PC-3 (cell line): Measurements from ENCODE around the gene SRRM5. TPM values are rescaled to one million over a fixed set of nuclear protein-coding genes. Genes with fewer than 3 reads are reported as not detected.

Source experiments
- ATAC-seq: fragments of 200-7000 bp; cut with Tn5 transposase; 2 replicates; pipeline ENCODE4 v1.9.1; 2020; ENCODE audit warnings: mild to moderate bottlenecking, moderate library complexity
- BruUV-seq: library from RNA; stranded (reverse); fragments of 400-500 nt; replicated peaks from 2 replicates; lab custom pipeline; 2021; lab: Mats Ljungman, UMichigan
- CTCF ChIA-PET: fragments of 300-600 bp; sonication (Branson Sonifier 250); formaldehyde crosslinking; loops from one replicate; lab custom pipeline; 2022; ENCODE audit warnings: antibody characterized with exemption; lab: Charles Lee
- POLR2A ChIA-PET: fragments of 300-600 bp; sonication (Branson Sonifier 250); formaldehyde crosslinking; loops from one replicate; lab custom pipeline; 2022; ENCODE audit warnings: antibody characterized with exemption; ENCODE audit not compliant: unreplicated experiment; lab: Charles Lee
- DNase-seq: peaks from one replicate; pipeline ENCODE4 v3.0.0-alpha.2; 2015
- H2AFZ ChIP-seq: fragments of 300-600 bp; sonication (generic); 2 replicates; pipeline ENCODE4 v1.6.0; 2016; ENCODE audit warnings: antibody characterized with exemption, low read length
- H3F3A ChIP-seq: fragments of 300-600 bp; sonication (generic); one replicate; pipeline ENCODE4 v1.6.0; 2017; ENCODE audit warnings: antibody characterized with exemption, low read length, control low read depth, mild to moderate bottlenecking; ENCODE audit not compliant: unreplicated experiment
- H3K27ac ChIP-seq: fragments of 300-600 bp; sonication (generic); 2 replicates; pipeline ENCODE4 v1.5.1; 2016; ENCODE audit warnings: mild to moderate bottlenecking, low read length
- H3K27me3 ChIP-seq: fragments of 300-600 bp; sonication (generic); 2 replicates; pipeline ENCODE4 v1.6.1; 2016; ENCODE audit warnings: low read length, mixed read lengths
- H3K36me3 ChIP-seq: fragments of 300-600 bp; sonication (generic); 2 replicates; pipeline ENCODE4 v1.6.1; 2016; ENCODE audit warnings: low read depth, mixed run types, low read length, mixed read lengths
- H3K4me1 ChIP-seq: fragments of 300-600 bp; sonication (generic); 2 replicates; pipeline ENCODE4 v1.5.1; 2016; ENCODE audit warnings: low read length; ENCODE audit not compliant: insufficient read depth
- H3K4me2 ChIP-seq: fragments of 300-600 bp; sonication (generic); 2 replicates; pipeline ENCODE4 v1.6.0; 2016; ENCODE audit warnings: low read length
- H3K4me3 ChIP-seq: fragments of 300-600 bp; sonication (generic); 2 replicates; pipeline ENCODE4 v1.5.1; 2016; ENCODE audit warnings: mild to moderate bottlenecking, low read length, mixed read lengths
- H3K79me2 ChIP-seq: fragments of 300-600 bp; sonication (generic); 2 replicates; pipeline ENCODE4 v1.6.1; 2017; ENCODE audit warnings: low read length, mixed read lengths
- H3K9ac ChIP-seq: fragments of 300-600 bp; sonication (generic); 2 replicates; pipeline ENCODE4 v1.6.0; 2016; ENCODE audit warnings: mild to moderate bottlenecking, low read length
- H3K9me2 ChIP-seq: fragments of 300-600 bp; sonication (generic); replicated peaks from 2 replicates; pipeline ENCODE4 v1.6.1; 2016; ENCODE audit warnings: mixed run types, low read length, mixed read lengths
- H3K9me3 ChIP-seq: fragments of 300-600 bp; sonication (generic); 2 replicates; pipeline ENCODE4 v1.6.1; 2016; ENCODE audit warnings: low read length, mixed read lengths
- H4K20me1 ChIP-seq: fragments of 300-600 bp; sonication (generic); 2 replicates; pipeline ENCODE4 v1.6.1; 2016; ENCODE audit warnings: low read length, mixed read lengths
- CTCF ChIP-seq: fragments of 300-600 bp; sonication (generic); conservative IDR thresholded peaks from 2 replicates; pipeline ENCODE4 v1.5.1; 2017; ENCODE audit warnings: antibody characterized with exemption, low read depth, mild to moderate bottlenecking, low read length
- EZH2 ChIP-seq: fragments of 300-600 bp; sonication (generic); IDR thresholded peaks from one replicate; pipeline ENCODE4 v1.6.1; 2017; ENCODE audit warnings: antibody characterized with exemption, mild to moderate bottlenecking, low read length; ENCODE audit not compliant: unreplicated experiment
- EZH2phosphoT487 ChIP-seq: fragments of 300-600 bp; sonication (generic); IDR thresholded peaks from 2 replicates; pipeline ENCODE4 v1.6.1; 2018; ENCODE audit warnings: mild to moderate bottlenecking, antibody characterized with exemption, low read length, borderline replicate concordance
- intact Hi-C: fragments of 100-400 bp; cut with micrococcal nuclease; formaldehyde crosslinking; loops from 2 replicates; pipeline ENCODE4 v1.9.0; 2023
- total RNA-seq: library from RNA; depleted of rRNA; stranded (reverse); fragments of >200 nt; gene quantifications from 2 replicates; pipeline ENCODE4 v1.2.3, GENCODE V29; 2014

SRRM5 gene
- total RNA-seq, 1 experiment from 2014 or later, result 0.11 TPM

GRCh38 chr19:43589277-43589676 is 22.6 kb upstream of the SRRM5 start:
- Histone ChIP-seq H3K9ac (no peak overlapping the region), H3K4me1 (no peaks in the 10 kb centered on the region), H3K4me2 (no peak overlapping the region), H2AFZ (no peak overlapping the region), H3K9me3 (no peaks in the 10 kb centered on the region), H3K79me2 (peaks cover 6% of the 10 kb centered on the region; the same call in 1 of the 2 replicates), H4K20me1 (no peaks in the 10 kb centered on the region), H3F3A (no peaks in the 10 kb centered on the region), H3K4me3 (no peak overlapping the region), H3K27ac (no peak overlapping the region), H3K27me3 (no peaks in the 10 kb centered on the region), H3K9me2 (no peaks in the 10 kb centered on the region), H3K36me3 (no peaks in the 10 kb centered on the region)
- ATAC-seq, result no peak
- TF ChIP-seq CTCF, result no peak
- TF ChIP-seq EZH2, result no peak
- no peak for TF ChIP-seq EZH2phosphoT487
- DNase-seq, result no peak
- CTCF ChIA-PET, result no interaction called here
- BruUV-seq, result no TSS peak
- intact Hi-C loops, result no loop called here
- POLR2A ChIA-PET, result no interaction called here

DNA sequence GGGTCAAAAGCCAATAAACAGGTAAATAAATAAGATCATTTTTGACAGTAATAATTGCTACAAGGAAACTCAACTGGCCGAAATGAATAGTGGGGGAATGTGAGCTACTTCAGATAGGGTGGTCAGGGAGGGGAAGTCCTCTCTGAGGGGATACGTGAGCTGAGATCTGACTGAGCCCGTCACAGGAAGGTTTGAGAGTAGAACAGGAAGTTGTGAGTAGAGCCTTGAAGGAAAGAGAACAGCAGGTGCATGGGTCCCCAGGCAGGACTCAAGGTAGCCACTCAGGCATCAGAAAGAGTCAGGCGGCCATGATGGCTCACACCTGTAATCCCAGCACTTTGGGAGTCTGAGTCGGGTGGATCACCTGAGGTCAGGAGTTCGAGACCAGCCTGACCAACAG is 22.2 kb upstream of the SRRM5 start:
- Histone ChIP-seq H3K4me2 (no peak overlapping the region), H3K27ac (no peak overlapping the region), H3K27me3 (no peaks in the 10 kb centered on the region), H3K79me2 (peaks cover 9% of the 10 kb centered on the region; the same call in 1 of the 2 replicates), H3K9me2 (no peaks in the 10 kb centered on the region), H4K20me1 (no peaks in the 10 kb centered on the region), H3K9me3 (no peaks in the 10 kb centered on the region), H3K36me3 (no peaks in the 10 kb centered on the region), H3K4me3 (no peak overlapping the region), H3K4me1 (no peaks in the 10 kb centered on the region), H3F3A (no peaks in the 10 kb centered on the region), H3K9ac (no peak overlapping the region), H2AFZ (no peak overlapping the region)
- DNase-seq, result no peak
- intact Hi-C loops, result no loop called here
- CTCF ChIA-PET, result no interaction called here
- TF ChIP-seq EZH2phosphoT487 (no peak), EZH2 (no peak), CTCF (no peak)
- POLR2A ChIA-PET, result no interaction called here
- no TSS peak for BruUV-seq
- ATAC-seq, result no peak

DNA sequence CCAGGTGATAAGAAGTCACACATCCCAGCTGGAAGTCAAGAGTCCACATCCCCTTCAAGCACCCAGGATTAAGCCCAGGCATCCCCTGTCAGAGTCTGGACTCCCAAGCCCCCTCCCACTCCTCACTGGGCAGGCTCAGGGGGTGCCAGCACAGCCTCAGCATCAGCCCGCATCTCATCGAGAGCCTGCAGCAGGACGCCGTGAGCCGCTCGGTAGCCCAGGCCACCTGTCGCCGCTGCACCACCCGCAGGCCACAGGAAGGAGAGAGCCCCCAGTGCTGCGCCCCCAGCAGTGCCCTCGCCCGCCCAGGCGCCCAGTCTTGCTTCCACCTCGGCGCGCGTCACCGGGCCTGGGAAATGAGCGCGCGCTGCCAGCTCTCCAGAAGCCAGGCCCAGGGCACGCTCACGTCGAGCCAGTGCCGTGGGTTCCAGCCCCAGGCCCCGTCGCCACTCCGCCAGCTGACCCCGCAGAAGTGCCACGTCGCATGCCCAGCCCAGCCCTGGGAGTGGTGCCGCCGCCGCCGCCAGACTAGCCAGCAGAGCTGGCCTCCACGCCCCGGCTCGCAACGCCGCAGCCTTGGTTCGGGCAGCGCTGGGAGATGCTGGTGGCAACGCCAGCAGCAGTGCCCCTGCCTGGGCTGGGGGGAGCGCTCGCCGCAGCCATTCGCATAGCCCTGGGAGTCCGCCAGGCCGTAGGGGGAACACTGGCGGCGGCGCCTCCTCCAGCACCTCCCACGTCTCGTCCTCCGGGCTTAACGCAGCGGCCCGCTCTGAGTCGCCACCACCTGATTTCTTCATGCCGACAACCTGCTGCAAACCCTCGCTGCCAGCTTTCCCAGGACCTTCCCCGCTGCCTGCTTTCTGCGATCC is 19.8 kb upstream of the SRRM5 start:
- H4K20me1 ChIP-seq, result no peaks in the 10 kb centered on the region
- ChIA-PET POLR2A (no interaction called here), CTCF (no interaction called here)
- no peak overlapping the region for H2AFZ ChIP-seq
- no TSS peak for BruUV-seq
- no peaks in the 10 kb centered on the region for H3K27me3 ChIP-seq
- no peaks in the 10 kb centered on the region for H3K36me3 ChIP-seq
- no peak overlapping the region for H3K4me2 ChIP-seq
- intact Hi-C loops, result no loop called here
- no peak for ATAC-seq
- DNase-seq, result no peak
- H3K9ac ChIP-seq, result no peak overlapping the region
- H3K4me3 ChIP-seq, result no peak overlapping the region
- H3K79me2 ChIP-seq, result peaks cover 25% of the 10 kb centered on the region
- TF ChIP-seq EZH2 (no peak), EZH2phosphoT487 (no peak), CTCF (no peak)
- no peaks in the 10 kb centered on the region for H3F3A ChIP-seq
- H3K4me1 ChIP-seq, result 0 out of 2 replicates have a peak, but pooled peaks cover 3% of the 10 kb centered on the region
- no peak overlapping the region for H3K27ac ChIP-seq
- H3K9me3 ChIP-seq, result no peaks in the 10 kb centered on the region
- no peaks in the 10 kb centered on the region for H3K9me2 ChIP-seq
